Neural progenitor cell (in vitro differentiated cells): ENCODE data around the gene CCL16. TPM values are rescaled to one million over a fixed set of nuclear protein-coding genes. Genes with fewer than 3 reads are reported as not detected.

ENCODE experiments used
- DNase-seq: peaks from one replicate; pipeline ENCODE4 v3.0.0-alpha.2; 2016; ENCODE audit warnings: low spot score
- H2AFZ ChIP-seq: fragments of 200-600 bp; sonication (generic); replicated peaks from 2 replicates; pipeline ENCODE4 v1.6.1; 2016; ENCODE audit warnings: antibody characterized with exemption
- H3F3A ChIP-seq: fragments of 200-600 bp; sonication (generic); 2 replicates; pipeline ENCODE4 v1.6.1; 2016; ENCODE audit warnings: antibody characterized with exemption, low read depth
- H3K27ac ChIP-seq: fragments of 200-600 bp; sonication (generic); 2 replicates; pipeline ENCODE4 v1.5.1; 2016; ENCODE audit warnings: mild to moderate bottlenecking
- H3K27me3 ChIP-seq: fragments of 200-600 bp; sonication (generic); 2 replicates; pipeline ENCODE4 v1.6.1; 2016; ENCODE audit warnings: mild to moderate bottlenecking, moderate library complexity
- H3K36me3 ChIP-seq: fragments of 200-600 bp; sonication (generic); 2 replicates; pipeline ENCODE4 v1.5.1; 2016
- H3K4me1 ChIP-seq: fragments of 200-600 bp; sonication (generic); 2 replicates; pipeline ENCODE4 v1.6.1; 2016; ENCODE audit warnings: mixed run types
- H3K4me2 ChIP-seq: fragments of 200-600 bp; sonication (generic); 2 replicates; pipeline ENCODE4 v1.6.1; 2016
- H3K4me3 ChIP-seq: fragments of 200-600 bp; sonication (generic); 2 replicates; pipeline ENCODE4 v1.5.1; 2016
- H3K79me2 ChIP-seq: fragments of 200-600 bp; sonication (generic); 2 replicates; pipeline ENCODE4 v1.6.1; 2016; ENCODE audit warnings: low read depth
- H3K9ac ChIP-seq: fragments of 200-600 bp; sonication (generic); 2 replicates; pipeline ENCODE4 v1.6.1; 2016
- H3K9me3 ChIP-seq: fragments of 200-600 bp; sonication (generic); 2 replicates; pipeline ENCODE4 v1.5.1; 2016; ENCODE audit warnings: low read depth
- H4K20me1 ChIP-seq: fragments of 200-600 bp; sonication (generic); 2 replicates; pipeline ENCODE4 v1.6.1; 2016; ENCODE audit warnings: low read depth
- H3K27ac Mint-ChIP-seq: 3 replicates; pipeline ENCODE4 v1.8.0; 2021; ENCODE audit warnings: mixed read lengths
- H3K27me3 Mint-ChIP-seq: 2 replicates; pipeline ENCODE4 v1.8.0; 2022; ENCODE audit warnings: low read depth, mild to moderate bottlenecking, inconsistent platforms, moderate library complexity, mixed read lengths; ENCODE audit not compliant: insufficient read depth
- H3K36me3 Mint-ChIP-seq: 3 replicates; pipeline ENCODE4 v1.8.0; 2021; ENCODE audit warnings: mixed read lengths
- H3K4me1 Mint-ChIP-seq: 3 replicates; pipeline ENCODE4 v1.8.0; 2021; ENCODE audit warnings: mixed read lengths
- H3K4me3 Mint-ChIP-seq: 3 replicates; pipeline ENCODE4 v1.8.0; 2021; ENCODE audit warnings: mild to moderate bottlenecking, moderate library complexity, mixed read lengths
- H3K9me3 Mint-ChIP-seq: 3 replicates; pipeline ENCODE4 v1.8.0; 2020; ENCODE audit warnings: mixed read lengths
- EZH2 ChIP-seq: fragments of 200-600 bp; sonication (generic); IDR thresholded peaks from 2 replicates; pipeline ENCODE4 v1.6.1; 2017; ENCODE audit warnings: antibody characterized with exemption, mild to moderate bottlenecking, moderate library complexity
- EZH2phosphoT487 ChIP-seq: fragments of 200-600 bp; sonication (generic); IDR thresholded peaks from 2 replicates; pipeline ENCODE4 v1.6.1; 2017; ENCODE audit warnings: antibody characterized with exemption
- total RNA-seq: library from RNA; depleted of rRNA; stranded (reverse); fragments of >200 nt; gene quantifications from 2 replicates; pipeline ENCODE4 v1.2.3, GENCODE V29; 2015; ENCODE audit warnings: low replicate concordance
- TF ChIP-seq, protein P1 (sequence below): fragments of 200-600 bp; sonication (generic); IDR thresholded peaks from 2 replicates; pipeline ENCODE4 v1.5.1; 2017; ENCODE audit warnings: antibody characterized with exemption, mild to moderate bottlenecking

The CCL16 gene
- total RNA-seq, 1 donor from 2014 or later: not detected

DNA sequence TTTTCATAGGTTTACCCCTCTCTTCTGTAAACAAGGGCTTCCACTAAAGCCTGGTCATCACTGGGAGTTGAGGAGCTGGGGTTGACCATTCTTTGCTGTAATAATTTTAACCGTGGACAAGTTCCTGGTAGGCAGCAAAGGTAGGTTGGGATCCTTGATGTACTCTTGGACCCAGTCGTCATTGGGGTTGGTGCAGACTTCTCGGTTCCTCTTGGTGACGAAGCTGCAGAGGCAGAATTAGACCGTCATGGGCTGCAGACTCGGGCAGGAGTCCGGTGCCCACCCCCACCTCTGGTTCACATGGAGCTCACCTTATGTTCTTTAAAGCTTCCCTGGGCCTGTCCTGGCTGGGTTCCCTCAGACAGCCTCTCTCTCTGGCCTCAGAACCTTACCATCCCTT lies 3.8 kb downstream of the CCL16 start:
- Mint-ChIP-seq H3K27me3 (no peaks in the 10 kb centered on the region), H3K27ac (no peak overlapping the region), H3K4me3 (no peak overlapping the region), H3K9me3 (peaks cover 2% of the 10 kb centered on the region), H3K36me3 (no peaks in the 10 kb centered on the region), H3K4me1 (no peaks in the 10 kb centered on the region)
- Histone ChIP-seq H3K27me3 (no peaks in the 10 kb centered on the region), H3K9me3 (no peaks in the 10 kb centered on the region), H3K4me1 (no peaks in the 10 kb centered on the region), H3K9ac (no peak overlapping the region), H3K79me2 (no peaks in the 10 kb centered on the region), H2AFZ (no peak overlapping the region), H3K36me3 (no peaks in the 10 kb centered on the region), H3K4me3 (no peak overlapping the region), H3K4me2 (no peak overlapping the region), H4K20me1 (no peaks in the 10 kb centered on the region), H3K27ac (no peak overlapping the region), H3F3A (no peaks in the 10 kb centered on the region)
- TF ChIP-seq EZH2 (no peak), EZH2phosphoT487 (no peak)
- TF ChIP-seq, protein P1, sequence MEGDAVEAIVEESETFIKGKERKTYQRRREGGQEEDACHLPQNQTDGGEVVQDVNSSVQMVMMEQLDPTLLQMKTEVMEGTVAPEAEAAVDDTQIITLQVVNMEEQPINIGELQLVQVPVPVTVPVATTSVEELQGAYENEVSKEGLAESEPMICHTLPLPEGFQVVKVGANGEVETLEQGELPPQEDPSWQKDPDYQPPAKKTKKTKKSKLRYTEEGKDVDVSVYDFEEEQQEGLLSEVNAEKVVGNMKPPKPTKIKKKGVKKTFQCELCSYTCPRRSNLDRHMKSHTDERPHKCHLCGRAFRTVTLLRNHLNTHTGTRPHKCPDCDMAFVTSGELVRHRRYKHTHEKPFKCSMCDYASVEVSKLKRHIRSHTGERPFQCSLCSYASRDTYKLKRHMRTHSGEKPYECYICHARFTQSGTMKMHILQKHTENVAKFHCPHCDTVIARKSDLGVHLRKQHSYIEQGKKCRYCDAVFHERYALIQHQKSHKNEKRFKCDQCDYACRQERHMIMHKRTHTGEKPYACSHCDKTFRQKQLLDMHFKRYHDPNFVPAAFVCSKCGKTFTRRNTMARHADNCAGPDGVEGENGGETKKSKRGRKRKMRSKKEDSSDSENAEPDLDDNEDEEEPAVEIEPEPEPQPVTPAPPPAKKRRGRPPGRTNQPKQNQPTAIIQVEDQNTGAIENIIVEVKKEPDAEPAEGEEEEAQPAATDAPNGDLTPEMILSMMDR: no peak
- no peak for DNase-seq

GRCh38 chr17:35973333-35974260 lies 7.7 kb downstream of the CCL16 start:
- Histone ChIP-seq H3K9me3 (no peaks in the 10 kb centered on the region), H4K20me1 (no peaks in the 10 kb centered on the region), H3F3A (no peaks in the 10 kb centered on the region), H3K4me2 (no peak overlapping the region), H3K27me3 (no peaks in the 10 kb centered on the region), H3K9ac (no peak overlapping the region), H2AFZ (peak overlapping the region; percentile 26), H3K4me1 (no peaks in the 10 kb centered on the region), H3K27ac (no peak overlapping the region), H3K79me2 (no peaks in the 10 kb centered on the region), H3K4me3 (no peak overlapping the region), H3K36me3 (no peaks in the 10 kb centered on the region)
- DNase-seq: no peak
- Mint-ChIP-seq H3K4me3 (no peak overlapping the region), H3K27ac (no peak overlapping the region), H3K27me3 (no peaks in the 10 kb centered on the region), H3K4me1 (peaks cover 2% of the 10 kb centered on the region), H3K36me3 (no peaks in the 10 kb centered on the region), H3K9me3 (no peaks in the 10 kb centered on the region)
- TF ChIP-seq EZH2: no peak
- TF ChIP-seq EZH2phosphoT487: no peak
- TF ChIP-seq, protein P1: no peak

DNA sequence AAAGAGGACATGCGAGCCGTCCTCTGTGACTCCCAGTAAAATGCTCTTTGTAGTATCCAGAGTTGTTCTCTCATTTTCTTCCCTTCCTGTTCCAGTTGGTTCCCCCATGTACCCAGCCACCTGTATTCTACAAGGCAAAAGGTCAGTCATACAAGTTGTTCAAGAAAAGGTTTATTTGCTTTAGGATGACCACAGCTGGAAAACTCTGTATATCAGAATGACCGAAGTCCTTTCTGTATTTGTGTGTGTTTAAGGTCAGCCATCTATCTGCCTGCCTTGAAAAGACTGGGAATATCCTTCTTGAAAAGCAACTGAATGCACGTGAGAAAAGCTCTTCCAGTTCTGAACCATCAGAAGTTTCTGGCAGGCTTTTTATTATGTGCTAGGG lies 8.4 kb downstream of the CCL16 start:
- Mint-ChIP-seq H3K4me3 (no peak overlapping the region), H3K27me3 (no peaks in the 10 kb centered on the region), H3K9me3 (no peaks in the 10 kb centered on the region), H3K36me3 (no peaks in the 10 kb centered on the region), H3K4me1 (peaks cover 2% of the 10 kb centered on the region), H3K27ac (no peak overlapping the region)
- Histone ChIP-seq H3K4me3 (no peak overlapping the region), H3K9ac (no peak overlapping the region), H3K79me2 (no peaks in the 10 kb centered on the region), H3K27ac (no peak overlapping the region), H3K4me1 (no peaks in the 10 kb centered on the region), H3K27me3 (no peaks in the 10 kb centered on the region), H3K36me3 (no peaks in the 10 kb centered on the region), H2AFZ (no peak overlapping the region), H3K9me3 (no peaks in the 10 kb centered on the region), H4K20me1 (no peaks in the 10 kb centered on the region), H3F3A (no peaks in the 10 kb centered on the region), H3K4me2 (no peak overlapping the region)
- DNase-seq: no peak
- TF ChIP-seq EZH2 (no peak), EZH2phosphoT487 (no peak)

- TF ChIP-seq, protein P1: no peak
- TF ChIP-seq EZH2 (no peak), EZH2phosphoT487 (no peak)
- H3K79me2 ChIP-seq: no peaks in the 10 kb centered on the region
- H3K4me3 ChIP-seq: no peak overlapping the region
- H3K36me3 Mint-ChIP-seq: no peaks in the 10 kb centered on the region
- no peaks in the 10 kb centered on the region for H3K4me1 ChIP-seq
- no peak overlapping the region for H3K9ac ChIP-seq
- peaks cover 2% of the 10 kb centered on the region for H3K4me1 Mint-ChIP-seq
- H3K36me3 ChIP-seq: no peaks in the 10 kb centered on the region
- no peak overlapping the region for H3K27ac Mint-ChIP-seq
- H3F3A ChIP-seq: no peaks in the 10 kb centered on the region
- no peak overlapping the region for H3K4me2 ChIP-seq
- no peak overlapping the region for H3K27ac ChIP-seq
- H3K27me3 ChIP-seq: no peaks in the 10 kb centered on the region
- no peaks in the 10 kb centered on the region for H3K9me3 ChIP-seq
- H3K4me3 Mint-ChIP-seq: no peak overlapping the region
- no peak overlapping the region for H2AFZ ChIP-seq
- H3K27me3 Mint-ChIP-seq: no peaks in the 10 kb centered on the region
- no peaks in the 10 kb centered on the region for H4K20me1 ChIP-seq
- DNase-seq: no peak
- H3K9me3 Mint-ChIP-seq: no peaks in the 10 kb centered on the region
Observed at GRCh38 chr17:35972535-35972934, 8.8 kb downstream of the CCL16 start.
